ENCODE results near the gene HOMER1. TPM values are rescaled to one million over a fixed set of nuclear protein-coding genes. Genes with fewer than 3 reads are reported as not detected.

Gene HOMER1
- total RNA-seq, 4 donors from 2014 or later: 1.8 to 13.8 (median 5.2) TPM

GRCh38 chr5:79378510-79379186, 135.3 kb downstream of the HOMER1 start:
- no peak overlapping the region for H3K27ac ChIP-seq
- H3K4me3 ChIP-seq: no peak overlapping the region
- no peak for DNase-seq (ENCODE audit: low spot score in 2 of 2)
- no peaks in the 10 kb centered on the region for H3K27me3 ChIP-seq
- peaks cover 0 to 26% (median 7%) of the 10 kb centered on the region in 4 donors for H3K9me3 ChIP-seq
- peaks cover 0 to 8% (median 0%) of the 10 kb centered on the region in 3 donors for H3K36me3 ChIP-seq
- H3K4me1 ChIP-seq: peaks cover 0 to 6% (median 0%) of the 10 kb centered on the region in 4 donors
- no peak for TF ChIP-seq EP300 (IDR thresholded peaks at IDR 0.05)
- no peak for TF ChIP-seq POLR2A (IDR thresholded peaks at IDR 0.05)
- TF ChIP-seq CTCF (IDR thresholded peaks at IDR 0.05): no peak

GRCh38 chr5:79357398-79357797, 156.5 kb downstream of the HOMER1 start:
- Histone ChIP-seq H3K4me1 (peaks cover 0 to 5% (median 0%) of the 10 kb centered on the region in 4 donors), H3K27ac (no peak overlapping the region), H3K36me3 (no peaks in the 10 kb centered on the region), H3K27me3 (no peaks in the 10 kb centered on the region), H3K9me3 (no peaks in the 10 kb centered on the region), H3K4me3 (no peak overlapping the region)
- no peak for DNase-seq (ENCODE audit: low spot score in 2 of 2)
- 4 to 5% methylated on average over 1 of the region's 1 CpG for WGBS, 2 donors
- TF ChIP-seq POLR2A (IDR thresholded peaks at IDR 0.05): no peak
- TF ChIP-seq EP300 (IDR thresholded peaks at IDR 0.05): no peak
- TF ChIP-seq CTCF (IDR thresholded peaks at IDR 0.05): no peak

GRCh38 chr5:79349881-79350280, 164.1 kb downstream of the HOMER1 start:
- no peak for DNase-seq (ENCODE audit: low spot score in 2 of 2)
- H3K4me3 ChIP-seq: no peak overlapping the region
- 62 to 74% methylated on average over 2 of the region's 2 CpGs for WGBS, 2 donors

GRCh38 chr5:79349047-79349446, 164.9 kb downstream of the HOMER1 start:
- 91% methylated on average over 10 of the region's 10 CpGs for WGBS, 2 donors
- Histone ChIP-seq H3K4me1 (no peaks in the 10 kb centered on the region), H3K27me3 (no peaks in the 10 kb centered on the region), H3K27ac (no peak overlapping the region), H3K36me3 (no peaks in the 10 kb centered on the region), H3K9me3 (no peaks in the 10 kb centered on the region), H3K4me3 (no peak overlapping the region)
- no peak for DNase-seq (ENCODE audit: low spot score in 2 of 2)
- TF ChIP-seq POLR2A (IDR thresholded peaks at IDR 0.05): no peak
- TF ChIP-seq EP300 (IDR thresholded peaks at IDR 0.05): no peak
- TF ChIP-seq CTCF (IDR thresholded peaks at IDR 0.05): no peak

More at GRCh38 chr5:79349881-79350280, 164.1 kb downstream of the HOMER1 start:
- Histone ChIP-seq H3K27ac (no peak overlapping the region), H3K27me3 (no peaks in the 10 kb centered on the region), H3K4me1 (no peaks in the 10 kb centered on the region), H3K36me3 (no peaks in the 10 kb centered on the region), H3K9me3 (no peaks in the 10 kb centered on the region)
- TF ChIP-seq POLR2A (IDR thresholded peaks at IDR 0.05) (no peak), CTCF (IDR thresholded peaks at IDR 0.05) (no peak), EP300 (IDR thresholded peaks at IDR 0.05) (no peak)

- 89 to 93% methylated on average over 6 of the region's 6 CpGs for WGBS, 2 donors
- no peak for DNase-seq (ENCODE audit: low spot score in 2 of 2)
- Histone ChIP-seq H3K4me3 (no peak overlapping the region), H3K4me1 (no peaks in the 10 kb centered on the region), H3K27me3 (no peaks in the 10 kb centered on the region), H3K36me3 (no peaks in the 10 kb centered on the region), H3K27ac (no peak overlapping the region), H3K9me3 (no peaks in the 10 kb centered on the region)
- TF ChIP-seq EP300 (IDR thresholded peaks at IDR 0.05): no peak
- TF ChIP-seq CTCF (IDR thresholded peaks at IDR 0.05): no peak
- no peak for TF ChIP-seq POLR2A (IDR thresholded peaks at IDR 0.05)
Measured at GRCh38 chr5:79346420-79346824, 167.5 kb downstream of the HOMER1 start.
